ENCODE results near the gene GABRG3. TPM values are rescaled to one million over a fixed set of nuclear protein-coding genes. Genes with fewer than 3 reads are reported as not detected.

GABRG3 gene
- total RNA-seq, 4 donors from 2014 or later, result 0.67 to 3.0 TPM; not detected in 2

- Histone ChIP-seq H3K9me3 (no peaks in the 10 kb centered on the region), H3K36me3 (no peaks in the 10 kb centered on the region), H3K27ac (no peak overlapping the region), H3K4me1 (no peaks in the 10 kb centered on the region), H3K4me3 (replicated peaks in 1 of 3) (no peak overlapping the region), H3K27me3 (no peaks in the 10 kb centered on the region)
- intact Hi-C loops (cut with DNase I), result no loop called here
- DNase-seq, result no peak
- no peak for TF ChIP-seq CTCF (IDR thresholded peaks at IDR 0.05)
- TF ChIP-seq POLR2A (IDR thresholded peaks at IDR 0.05), result no peak
- 87 to 93% methylated on average over 15 of the region's 15 CpGs for WGBS, 2 donors
Measured at GRCh38 chr15:27500206-27500605, 529.2 kb downstream of the GABRG3 start.

GRCh38 chr15:27506752-27507151 is 535.8 kb downstream of the GABRG3 start:
- intact Hi-C loops (cut with DNase I), result no loop called here
- no peak overlapping the region for H3K4me3 ChIP-seq (replicated peaks in 1 of 3)
- H3K36me3 ChIP-seq, result no peaks in the 10 kb centered on the region
- no peak for TF ChIP-seq CTCF (IDR thresholded peaks at IDR 0.05)
- TF ChIP-seq POLR2A (IDR thresholded peaks at IDR 0.05), result no peak
- DNase-seq, result no peak
- no peaks in the 10 kb centered on the region for H3K4me1 ChIP-seq
- H3K9me3 ChIP-seq, result no peaks in the 10 kb centered on the region
- H3K27ac ChIP-seq, result no peak overlapping the region
- H3K27me3 ChIP-seq, result no peaks in the 10 kb centered on the region

GRCh38 chr15:27509014-27509413 is 538.0 kb downstream of the GABRG3 start:
- WGBS, 2 donors, result 94 to 97% methylated on average over 1 of the region's 1 CpG
- Histone ChIP-seq H3K36me3 (no peaks in the 10 kb centered on the region), H3K4me3 (replicated peaks in 1 of 3) (no peak overlapping the region), H3K27ac (no peak overlapping the region), H3K4me1 (no peaks in the 10 kb centered on the region), H3K9me3 (no peaks in the 10 kb centered on the region), H3K27me3 (no peaks in the 10 kb centered on the region)
- intact Hi-C loops (cut with DNase I), result no loop called here
- DNase-seq, result no peak
- TF ChIP-seq CTCF (IDR thresholded peaks at IDR 0.05) (no peak), POLR2A (IDR thresholded peaks at IDR 0.05) (no peak)

GRCh38 chr15:27512281-27513001 is 541.5 kb downstream of the GABRG3 start:
- intact Hi-C loops (cut with DNase I), result no loop called here

More at GRCh38 chr15:27512281-27513001, 541.5 kb downstream of the GABRG3 start:
- Histone ChIP-seq H3K4me3 (replicated peaks in 1 of 3) (no peak overlapping the region), H3K9me3 (no peaks in the 10 kb centered on the region), H3K4me1 (no peaks in the 10 kb centered on the region), H3K36me3 (no peaks in the 10 kb centered on the region), H3K27ac (no peak overlapping the region), H3K27me3 (no peaks in the 10 kb centered on the region)
- no peak for TF ChIP-seq POLR2A (IDR thresholded peaks at IDR 0.05)
- TF ChIP-seq CTCF (IDR thresholded peaks at IDR 0.05), result no peak
- WGBS, 2 donors, result 85 to 86% methylated on average over 4 of the region's 4 CpGs
- no peak for DNase-seq
